Keratinocyte (primary cell): ENCODE data around the gene LYZL1.

ENCODE experiments used
- EZH2 ChIP-seq: IDR thresholded peaks from one replicate; pipeline ENCODE4 v1.6.1; 2012; ENCODE audit warnings: inconsistent platforms, mild to moderate bottlenecking, low read length, moderate library complexity
- TF ChIP-seq, protein P1 (sequence below), 3 experiments: IDR thresholded peaks in 1 of 3; conservative IDR thresholded peaks in 1 of 3; optimal IDR thresholded peaks in 1 of 3; 2 replicates in 2 of 3; 3 replicates in 1 of 3; pipeline versions ENCODE3 to v1.5.1; 2011; ENCODE audit warnings: low read length in 3 of 3, mild to moderate bottlenecking in 3 of 3, moderate library complexity in 2 of 3, control low read depth in 1 of 3, inconsistent platforms in 1 of 3; ENCODE audit not compliant: insufficient read depth in 2 of 3; ENCODE audit errors: extremely low read depth in 1 of 3

DNA sequence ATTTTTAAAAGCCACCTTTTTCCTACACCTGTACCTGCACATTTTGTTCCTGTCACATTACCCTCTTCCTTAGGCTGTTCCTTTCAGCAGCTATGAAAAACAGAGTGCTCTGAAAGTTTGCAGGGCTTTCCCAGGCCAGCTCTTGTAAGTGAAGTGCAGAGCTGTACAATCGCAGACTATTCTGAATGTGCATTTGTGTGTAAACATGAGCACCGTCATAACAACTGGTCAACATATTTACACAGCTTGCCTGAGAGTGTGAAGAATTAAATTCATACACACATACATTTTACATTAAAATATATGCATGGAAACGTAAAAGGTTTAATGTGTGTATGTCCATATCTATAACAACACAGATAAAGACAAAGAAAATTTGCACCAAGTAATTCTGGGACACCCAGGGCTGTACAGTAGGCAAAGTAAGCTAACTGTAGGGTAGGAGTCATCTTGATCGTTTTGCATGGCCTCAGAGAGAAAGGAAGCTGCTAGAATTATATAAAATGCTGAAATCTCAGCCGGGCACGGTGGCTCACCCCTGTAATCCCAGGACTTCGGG is 23.6 kb upstream of the LYZL1 start:
- TF ChIP-seq, protein P1, sequence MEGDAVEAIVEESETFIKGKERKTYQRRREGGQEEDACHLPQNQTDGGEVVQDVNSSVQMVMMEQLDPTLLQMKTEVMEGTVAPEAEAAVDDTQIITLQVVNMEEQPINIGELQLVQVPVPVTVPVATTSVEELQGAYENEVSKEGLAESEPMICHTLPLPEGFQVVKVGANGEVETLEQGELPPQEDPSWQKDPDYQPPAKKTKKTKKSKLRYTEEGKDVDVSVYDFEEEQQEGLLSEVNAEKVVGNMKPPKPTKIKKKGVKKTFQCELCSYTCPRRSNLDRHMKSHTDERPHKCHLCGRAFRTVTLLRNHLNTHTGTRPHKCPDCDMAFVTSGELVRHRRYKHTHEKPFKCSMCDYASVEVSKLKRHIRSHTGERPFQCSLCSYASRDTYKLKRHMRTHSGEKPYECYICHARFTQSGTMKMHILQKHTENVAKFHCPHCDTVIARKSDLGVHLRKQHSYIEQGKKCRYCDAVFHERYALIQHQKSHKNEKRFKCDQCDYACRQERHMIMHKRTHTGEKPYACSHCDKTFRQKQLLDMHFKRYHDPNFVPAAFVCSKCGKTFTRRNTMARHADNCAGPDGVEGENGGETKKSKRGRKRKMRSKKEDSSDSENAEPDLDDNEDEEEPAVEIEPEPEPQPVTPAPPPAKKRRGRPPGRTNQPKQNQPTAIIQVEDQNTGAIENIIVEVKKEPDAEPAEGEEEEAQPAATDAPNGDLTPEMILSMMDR (optimal IDR thresholded peaks at IDR 0.05 in 1 of 3, IDR thresholded peaks at IDR 0.05 in 1 of 3, conservative IDR thresholded peaks at IDR 0.05 in 1 of 3; ENCODE audit: extremely low read depth in 1 of 3, insufficient read depth in 2 of 3, low read length in 3 of 3), result no peak
- TF ChIP-seq EZH2, result no peak
